Retinal pigment epithelial cell (primary cell): ENCODE results near the gene TRMU.

Experiments
- DNase-seq: peaks from one replicate; pipeline ENCODE4 v3.0.0-alpha.2; 2010; ENCODE audit warnings: low read depth
- H3K4me3 ChIP-seq: 2 replicates; pipeline ENCODE4 v1.5.1; 2011; ENCODE audit warnings: mild to moderate bottlenecking, low read length, control low read depth, moderate library complexity
- TF ChIP-seq, protein P1 (sequence below): conservative IDR thresholded peaks from 2 replicates; pipeline ENCODE4 v1.5.1; 2011; ENCODE audit warnings: low read depth, low read length, control low read depth, inconsistent platforms

Gene TRMU

DNA sequence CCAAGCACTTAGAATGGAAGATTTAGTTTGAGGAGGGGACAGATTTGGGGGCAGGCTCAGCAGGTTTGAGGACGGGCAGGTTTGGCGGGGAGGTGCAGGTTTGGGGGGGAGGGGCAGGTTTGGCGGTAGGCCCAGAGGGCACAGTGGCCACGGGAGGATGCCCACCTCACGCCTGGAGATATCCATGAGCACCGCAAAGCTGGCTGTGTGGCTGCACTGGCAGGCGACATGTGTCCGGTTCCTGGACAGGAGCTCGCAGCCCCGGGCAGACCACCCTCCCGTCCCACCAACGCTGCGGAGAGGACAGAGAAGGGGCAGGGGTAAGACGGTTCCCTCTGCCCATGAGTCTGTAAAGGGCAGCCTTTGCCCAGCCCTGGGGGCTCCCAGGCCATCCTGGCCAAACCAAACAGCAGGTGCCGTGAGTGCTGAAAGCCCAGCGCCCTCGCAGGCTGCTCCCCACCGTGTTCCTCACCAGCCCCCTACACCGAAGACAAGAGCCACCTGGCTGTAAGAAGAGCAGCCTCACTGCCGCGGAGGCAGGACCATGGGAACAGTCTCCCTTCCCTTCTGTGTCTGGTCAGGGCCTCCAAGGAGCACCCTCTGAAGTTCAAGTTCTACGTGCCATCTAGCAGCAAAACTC is 43.0 kb downstream of the TRMU start:
- no peak for DNase-seq
- H3K4me3 ChIP-seq, result no peak overlapping the region
- TF ChIP-seq, protein P1, sequence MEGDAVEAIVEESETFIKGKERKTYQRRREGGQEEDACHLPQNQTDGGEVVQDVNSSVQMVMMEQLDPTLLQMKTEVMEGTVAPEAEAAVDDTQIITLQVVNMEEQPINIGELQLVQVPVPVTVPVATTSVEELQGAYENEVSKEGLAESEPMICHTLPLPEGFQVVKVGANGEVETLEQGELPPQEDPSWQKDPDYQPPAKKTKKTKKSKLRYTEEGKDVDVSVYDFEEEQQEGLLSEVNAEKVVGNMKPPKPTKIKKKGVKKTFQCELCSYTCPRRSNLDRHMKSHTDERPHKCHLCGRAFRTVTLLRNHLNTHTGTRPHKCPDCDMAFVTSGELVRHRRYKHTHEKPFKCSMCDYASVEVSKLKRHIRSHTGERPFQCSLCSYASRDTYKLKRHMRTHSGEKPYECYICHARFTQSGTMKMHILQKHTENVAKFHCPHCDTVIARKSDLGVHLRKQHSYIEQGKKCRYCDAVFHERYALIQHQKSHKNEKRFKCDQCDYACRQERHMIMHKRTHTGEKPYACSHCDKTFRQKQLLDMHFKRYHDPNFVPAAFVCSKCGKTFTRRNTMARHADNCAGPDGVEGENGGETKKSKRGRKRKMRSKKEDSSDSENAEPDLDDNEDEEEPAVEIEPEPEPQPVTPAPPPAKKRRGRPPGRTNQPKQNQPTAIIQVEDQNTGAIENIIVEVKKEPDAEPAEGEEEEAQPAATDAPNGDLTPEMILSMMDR, result no peak

DNA sequence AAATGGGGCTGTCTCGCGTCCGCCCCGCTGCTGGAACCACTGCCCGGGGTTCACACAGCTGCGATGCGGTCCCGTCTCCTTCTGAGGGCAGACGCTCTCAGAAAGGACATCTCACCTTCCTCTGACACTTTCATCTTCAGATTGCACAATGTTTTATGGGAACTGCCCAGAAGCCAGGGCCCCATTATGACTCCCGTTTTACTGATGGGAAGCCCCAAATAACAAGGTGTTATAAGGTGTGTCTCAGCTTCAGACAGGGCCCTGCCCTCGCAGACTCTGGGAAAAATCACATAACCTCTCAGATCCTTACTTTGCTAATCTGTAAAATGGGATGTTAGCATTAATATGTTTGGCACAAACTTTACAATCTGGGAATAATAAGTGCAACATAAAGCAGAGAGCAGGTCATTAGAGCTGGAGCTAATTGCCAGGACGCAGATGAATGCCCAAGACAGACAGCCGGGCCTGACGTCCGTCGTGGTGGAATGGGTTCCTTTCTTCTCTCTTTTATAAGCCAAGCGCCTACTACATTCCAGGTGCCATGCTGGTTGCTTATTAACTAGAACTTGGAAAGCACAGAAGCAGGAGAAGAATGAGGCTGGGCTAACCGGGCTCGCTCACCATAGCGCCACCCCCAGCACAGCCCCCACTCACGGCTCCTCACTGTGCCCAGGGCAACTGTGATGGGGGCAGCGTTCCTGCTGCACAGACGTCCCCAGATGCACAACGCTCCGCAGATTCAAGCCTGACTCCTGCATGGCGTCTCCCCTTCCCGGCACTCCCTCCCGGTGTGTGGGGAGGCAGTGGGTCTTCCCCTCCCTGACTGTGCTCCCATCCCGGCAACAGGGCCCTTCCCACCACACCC is 43.8 kb downstream of the TRMU start:
- TF ChIP-seq, protein P1, result no peak
- no peak for DNase-seq

DNA sequence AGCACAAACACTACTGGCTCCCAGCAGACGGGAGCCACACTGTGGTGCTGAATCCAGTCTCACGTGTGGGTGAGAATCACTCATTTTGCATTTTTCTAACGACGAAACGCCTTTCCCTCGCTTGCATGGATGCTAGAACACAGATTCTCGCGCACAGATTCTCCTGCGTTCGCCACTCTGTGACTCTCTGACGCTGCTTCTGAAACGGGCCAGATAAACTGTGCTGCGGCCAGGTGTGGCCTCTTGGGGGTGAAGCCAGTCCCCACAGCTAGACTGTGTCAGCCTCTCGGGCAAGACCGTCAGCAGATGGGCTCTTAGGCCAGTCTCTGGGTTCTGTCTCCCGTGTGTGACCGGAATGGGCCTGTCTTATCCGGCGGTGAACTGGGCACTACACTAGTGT is 44.6 kb downstream of the TRMU start:
- no peak overlapping the region for H3K4me3 ChIP-seq
- TF ChIP-seq, protein P1, result no peak
- DNase-seq, result no peak

More for the DNA sequence above, 43.8 kb downstream of the TRMU start:
- H3K4me3 ChIP-seq, result no peak overlapping the region

DNA sequence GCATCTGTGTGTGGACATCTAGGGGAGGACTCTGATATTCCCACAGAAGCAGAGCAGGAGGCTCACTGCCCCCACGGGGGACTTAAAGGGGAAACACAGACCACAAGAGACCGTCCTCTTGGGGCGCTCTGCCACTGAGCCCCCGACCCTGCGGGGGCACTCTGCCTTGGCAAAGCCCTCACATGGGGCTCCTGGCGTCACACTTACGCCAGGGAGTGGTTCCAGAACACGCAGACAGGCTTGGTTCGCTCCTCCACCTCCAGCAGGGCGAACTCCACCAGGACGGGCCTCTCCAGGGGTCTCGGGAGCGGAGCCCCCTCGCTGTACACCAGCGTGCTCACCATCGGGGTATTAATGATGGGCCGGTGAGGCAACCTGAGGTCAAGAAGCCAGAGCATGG is 45.1 kb downstream of the TRMU start:
- H3K4me3 ChIP-seq, result no peak overlapping the region
- DNase-seq, result no peak
- TF ChIP-seq, protein P1, result no peak

DNA sequence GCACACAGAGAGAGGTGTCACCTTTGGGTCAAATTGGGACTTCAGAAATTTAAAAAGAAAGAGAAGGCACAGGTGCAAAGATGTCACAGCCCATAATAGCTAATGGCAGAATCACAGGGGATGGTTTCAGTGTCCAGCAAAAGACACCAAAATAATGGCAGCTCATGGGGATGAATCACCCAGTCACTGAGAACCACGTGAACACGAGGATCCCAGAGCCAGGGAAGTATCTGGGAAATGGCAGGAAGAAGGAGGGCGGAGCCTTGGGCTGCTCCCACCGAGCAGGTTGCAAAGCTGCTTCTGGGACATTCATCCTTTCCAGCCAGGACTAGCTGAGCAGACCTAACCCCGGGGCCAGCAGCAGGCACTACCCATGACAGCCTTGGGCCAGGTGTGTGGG is 45.6 kb downstream of the TRMU start:
- no peak for DNase-seq
- H3K4me3 ChIP-seq, result no peak overlapping the region
- TF ChIP-seq, protein P1, result no peak

DNA sequence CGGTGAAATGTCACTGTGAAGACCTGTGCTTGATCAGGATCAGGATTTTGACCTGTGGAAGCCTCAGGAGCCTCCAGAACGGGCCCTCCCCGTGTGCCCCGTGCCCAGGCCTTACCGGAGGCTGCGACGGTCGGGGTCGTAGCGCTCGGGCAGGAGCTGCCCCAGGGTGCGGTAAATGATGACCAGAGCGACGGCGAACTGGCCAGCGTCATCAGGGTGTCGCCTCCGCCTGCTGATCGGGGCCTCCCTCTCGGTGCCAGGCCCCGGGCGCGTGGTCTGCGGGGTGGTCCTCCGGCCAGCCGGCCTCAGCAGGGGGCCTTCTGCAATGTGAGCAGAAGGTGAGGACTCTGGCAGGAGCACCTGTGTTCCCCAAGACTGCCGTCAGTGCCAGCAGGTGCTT is 46.2 kb downstream of the TRMU start:
- H3K4me3 ChIP-seq, result no peak overlapping the region
- TF ChIP-seq, protein P1, result no peak
- DNase-seq, result no peak

DNA sequence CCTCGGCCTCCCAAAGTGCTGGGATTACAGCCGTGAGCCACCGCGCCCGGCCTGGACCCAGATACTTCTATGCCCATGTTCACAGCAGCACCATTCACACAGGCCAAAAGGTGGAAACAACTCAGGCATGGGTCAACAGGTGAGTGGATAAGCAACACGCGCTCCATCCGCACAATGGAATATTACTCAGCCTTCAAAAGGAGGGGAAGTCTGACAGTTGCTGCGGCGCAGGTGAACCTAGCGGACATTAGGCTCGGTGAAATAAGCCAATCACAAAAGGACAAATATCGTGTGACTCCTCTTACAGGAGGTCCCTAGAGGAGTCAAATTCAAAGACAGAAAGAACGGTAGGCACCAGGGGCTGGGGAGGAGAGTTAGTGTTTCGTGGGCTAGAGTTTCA is 47.0 kb downstream of the TRMU start:
- DNase-seq, result no peak
- TF ChIP-seq, protein P1, result no peak
- H3K4me3 ChIP-seq, result no peak overlapping the region
